HG03457 (cell line): Measurements from ENCODE around the gene MEGF11.
"Not testable (repeated sequence)": the region's sequence is repeated elsewhere in the genome, so short reads cannot be mapped to it uniquely, and the experiment has no call there.

Experiments
- ATAC-seq: cut with Tn5 transposase; IDR thresholded peaks from one replicate; pipeline ENCODE4 v1.9.1; 2021; ENCODE audit warnings: moderate number of reproducible peaks; ENCODE audit not compliant: unreplicated experiment

Gene MEGF11

DNA sequence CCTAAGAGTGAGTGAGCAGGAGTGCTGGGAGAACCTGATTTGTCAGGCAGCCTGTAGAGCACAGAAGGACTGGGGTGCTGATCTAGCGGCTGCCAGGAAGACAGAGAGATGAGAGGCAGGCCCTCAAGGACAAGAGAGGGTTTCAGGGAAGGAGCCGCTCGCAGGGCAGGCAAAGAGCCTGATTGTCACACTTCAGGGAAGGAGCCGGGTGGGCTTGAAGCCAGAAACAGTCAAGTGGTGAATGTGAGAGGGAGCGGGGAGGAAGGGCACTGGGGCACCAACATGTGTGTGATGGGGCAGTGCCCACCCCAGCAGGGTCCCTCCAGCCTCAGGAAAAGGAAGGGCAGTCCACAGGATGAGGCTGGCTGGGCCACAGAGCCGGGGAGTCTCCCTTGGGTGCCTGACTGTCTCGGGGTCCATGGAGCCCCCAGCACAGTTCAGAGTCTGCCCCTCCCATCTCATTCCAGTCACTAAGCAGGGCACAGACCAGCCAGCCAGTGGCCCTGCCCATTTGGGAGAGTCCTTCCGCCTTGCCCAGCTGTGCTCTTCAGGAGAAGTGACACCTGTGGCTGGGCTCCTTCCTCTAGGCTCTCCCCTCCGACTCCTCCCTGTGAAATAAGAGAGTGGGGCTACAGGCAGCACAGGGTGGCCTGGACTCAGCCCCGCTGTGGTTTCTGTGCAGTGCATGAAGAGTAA is 235.6 kb downstream of the MEGF11 start:
- ATAC-seq = no peak

DNA sequence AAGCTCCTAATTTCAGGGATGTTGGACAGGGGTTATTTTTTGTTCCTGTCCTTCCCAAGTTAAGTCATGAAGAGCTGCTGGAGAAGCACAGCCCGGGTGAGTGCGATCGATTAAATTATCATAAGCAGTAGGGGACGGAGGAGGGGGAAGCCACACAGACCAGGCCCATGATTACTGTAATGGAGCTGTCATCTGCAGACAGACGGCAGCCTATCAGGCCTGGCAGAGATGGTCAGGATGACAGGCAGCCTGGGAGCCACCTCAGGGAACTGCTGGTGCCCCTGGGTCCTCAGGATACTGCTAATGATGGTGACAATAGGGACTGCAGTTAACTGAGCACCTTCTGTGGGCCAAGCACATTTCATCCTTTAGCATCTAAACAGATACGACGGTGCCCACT is 236.6 kb downstream of the MEGF11 start:
- ATAC-seq = no peak

DNA sequence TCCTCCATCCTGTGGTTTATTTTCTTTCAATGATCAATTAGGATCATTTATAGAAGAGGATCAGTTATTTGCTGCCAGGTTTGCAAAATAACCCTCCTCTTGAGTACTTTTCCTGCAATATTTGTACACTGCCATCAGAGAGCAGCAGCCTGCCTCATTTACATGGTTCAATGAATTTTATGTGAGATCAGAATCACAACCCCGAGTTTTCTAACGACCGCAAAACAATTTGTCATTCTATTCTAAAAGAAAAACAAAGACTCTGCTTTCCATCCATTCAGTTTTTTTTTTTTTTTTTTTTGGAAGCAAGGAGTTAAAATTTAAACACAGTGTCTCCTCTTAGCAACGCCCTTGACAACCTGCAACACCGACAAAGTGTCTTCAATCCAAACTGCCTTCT is 237.4 kb downstream of the MEGF11 start:
- ATAC-seq = no peak

DNA sequence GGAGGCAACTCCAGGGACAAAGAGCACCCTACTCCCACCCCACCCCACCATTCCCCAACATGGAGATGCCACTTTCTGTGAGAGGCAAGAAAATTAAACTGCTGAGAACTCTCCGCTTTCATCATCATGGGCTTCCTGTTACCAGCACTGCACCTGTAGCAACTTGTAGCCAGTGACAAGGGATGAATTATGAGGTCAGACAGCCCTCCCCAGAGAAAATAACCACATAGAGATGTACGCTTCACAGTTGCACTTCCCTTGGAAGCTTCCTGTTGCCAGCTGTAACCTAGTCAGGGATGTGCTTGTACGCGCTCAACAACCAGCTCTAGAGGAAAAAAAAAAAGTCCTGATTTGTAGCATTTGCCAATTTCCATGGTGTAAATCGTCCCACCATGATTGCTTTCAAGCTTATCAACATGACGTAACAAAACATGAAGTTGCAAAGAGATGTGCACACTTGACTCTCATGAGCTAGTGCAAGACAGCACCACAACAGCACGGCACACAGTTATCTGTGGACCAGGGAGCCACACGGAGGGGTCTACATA is 238.8 kb downstream of the MEGF11 start:
- ATAC-seq = no peak

DNA sequence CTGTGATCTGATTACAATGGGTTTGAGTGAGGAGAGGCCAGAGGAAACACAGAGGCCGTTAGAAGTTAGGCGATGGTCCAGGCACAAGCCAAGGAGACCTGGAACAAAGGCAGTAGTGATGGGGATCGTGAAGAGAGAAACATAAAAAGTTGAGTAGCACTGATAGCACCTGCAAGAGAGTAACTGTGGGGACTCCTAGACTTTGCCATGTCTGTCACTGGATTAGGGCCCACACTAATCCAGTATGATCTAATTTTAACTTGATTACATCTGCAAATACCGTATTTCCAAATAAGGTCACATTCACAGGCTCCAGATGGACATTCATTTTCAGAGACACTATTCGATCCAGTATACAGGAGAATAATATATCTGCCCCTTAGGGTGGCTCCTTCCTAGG is 239.5 kb downstream of the MEGF11 start:
- ATAC-seq = no peak

DNA sequence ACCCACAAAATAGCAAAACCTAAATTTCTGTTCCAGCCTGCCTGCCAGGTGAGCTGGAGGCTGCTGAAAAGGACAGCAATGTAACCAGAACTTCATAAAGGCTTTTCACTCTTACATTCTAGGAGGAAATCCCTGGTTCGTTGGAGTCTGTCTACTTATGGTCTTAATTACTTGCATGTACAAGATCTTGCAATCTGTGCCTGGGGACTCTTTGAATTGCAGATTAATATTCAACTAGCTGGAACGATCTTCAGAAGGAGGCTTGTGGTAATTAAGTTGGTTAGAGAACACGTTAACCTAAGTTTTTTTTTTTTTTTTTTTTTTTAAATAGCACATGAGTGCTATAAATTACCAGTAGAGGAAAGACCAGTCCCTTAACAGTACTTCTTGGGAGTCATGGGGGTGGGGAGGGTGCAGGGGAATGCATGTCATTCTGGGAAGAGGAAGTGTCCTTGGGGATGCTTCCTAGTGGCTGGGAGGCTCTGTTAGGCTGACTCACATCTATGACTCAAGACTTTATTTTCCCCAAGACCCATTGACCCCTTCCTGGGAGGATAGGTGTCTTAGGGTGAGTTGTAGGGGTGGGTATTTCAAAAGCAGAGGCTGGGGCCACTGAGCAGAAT is 244.5 kb downstream of the MEGF11 start:
- ATAC-seq = no peak

DNA sequence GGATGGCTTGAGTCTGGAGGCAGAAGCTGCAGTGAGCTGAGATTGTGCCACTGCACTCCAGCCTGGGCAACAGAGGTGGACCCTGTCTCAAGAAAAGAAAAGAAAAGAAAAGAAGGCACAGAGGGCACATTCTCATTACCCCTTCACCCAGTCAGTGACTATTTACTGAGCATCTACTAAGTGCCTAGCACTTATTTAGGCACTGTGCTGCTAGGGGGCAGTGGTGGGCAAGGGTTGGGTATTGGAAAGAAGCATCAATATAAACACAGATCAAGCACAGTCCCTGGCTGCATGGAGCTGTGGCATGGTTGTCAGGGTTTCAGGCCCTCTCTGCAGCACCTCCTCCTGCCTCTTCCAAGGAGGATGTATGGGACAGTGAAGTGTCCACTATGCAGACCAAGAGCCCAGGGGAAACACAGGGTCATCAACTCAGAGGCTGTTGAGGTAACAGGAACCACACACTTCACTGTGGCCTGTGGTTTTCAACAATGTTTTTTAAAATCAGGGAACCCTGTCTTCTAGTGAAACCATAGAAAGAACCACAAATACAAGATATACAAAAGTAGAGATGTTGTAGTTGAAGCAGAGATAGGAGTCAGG is 245.8 kb downstream of the MEGF11 start:
- no peak for ATAC-seq

DNA sequence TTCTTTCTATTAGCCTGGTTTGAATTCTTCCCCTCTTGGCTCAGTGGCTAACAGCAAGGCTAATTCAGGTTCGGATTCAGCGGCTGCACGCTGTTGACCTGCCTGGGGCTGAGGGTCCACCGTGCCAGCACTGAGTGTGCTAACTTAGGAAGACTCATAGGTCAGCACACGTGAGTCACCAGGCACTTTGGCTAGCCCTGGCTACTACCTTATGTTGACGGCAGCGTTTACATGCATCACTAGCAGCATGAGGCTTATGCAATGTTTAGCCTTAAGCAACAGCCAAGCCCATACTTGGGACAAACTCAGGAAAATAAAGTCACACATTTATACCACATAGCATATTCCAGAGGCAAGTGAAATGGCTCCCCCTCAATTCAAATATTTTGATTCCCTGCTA is 246.6 kb downstream of the MEGF11 start:
- no peak for ATAC-seq

DNA sequence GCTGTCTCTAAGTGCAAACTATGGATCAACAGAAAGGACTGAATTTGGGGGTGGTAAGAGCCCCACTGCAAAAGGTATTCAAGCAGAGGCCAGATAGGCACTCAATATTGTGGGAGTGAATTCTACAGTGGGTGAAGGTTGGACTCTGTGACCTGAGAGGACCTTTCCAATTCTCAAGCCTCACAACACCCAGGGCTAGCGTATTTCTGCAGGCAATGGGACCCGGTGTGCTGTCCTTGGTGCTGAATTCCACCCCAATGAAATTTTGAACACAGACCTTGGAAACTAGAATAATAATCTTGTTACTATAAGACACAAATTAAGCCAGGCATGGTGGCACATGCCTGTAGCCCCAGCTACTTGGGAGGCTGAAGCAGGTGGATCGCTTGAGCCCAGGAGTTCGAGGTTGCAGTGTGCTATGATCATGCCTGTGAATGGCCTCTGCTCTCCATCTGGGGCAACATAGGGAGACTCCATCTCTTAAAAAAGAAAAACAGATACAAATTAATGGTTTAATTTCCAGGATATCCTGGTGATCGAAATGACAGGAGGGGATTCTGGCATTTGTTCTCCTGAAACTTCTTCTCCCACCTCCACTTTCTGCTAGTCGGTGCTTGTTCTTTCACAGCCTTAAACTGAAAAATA is 248.8 kb downstream of the MEGF11 start:
- ATAC-seq = no peak

DNA sequence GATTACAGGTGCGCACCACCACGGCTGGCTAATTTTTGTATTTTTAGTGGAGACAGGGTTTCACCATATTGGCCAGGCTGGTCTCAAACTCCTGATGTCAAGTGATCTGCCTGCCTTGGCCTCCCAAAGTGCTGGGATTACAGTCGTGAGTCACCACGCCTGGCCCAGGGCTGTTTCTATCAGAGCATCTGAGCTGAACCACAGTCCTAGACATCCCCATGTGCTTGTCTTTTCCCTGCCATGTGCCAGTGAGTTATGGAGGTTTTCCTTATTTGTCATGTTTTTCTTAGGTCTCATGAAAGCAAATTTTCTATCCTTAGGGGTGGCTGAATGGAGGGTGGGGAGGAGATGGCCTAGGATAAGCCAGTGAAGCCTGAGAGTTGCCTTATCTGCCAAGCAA is 250.4 kb downstream of the MEGF11 start:
- not testable (repeated sequence) for ATAC-seq

DNA sequence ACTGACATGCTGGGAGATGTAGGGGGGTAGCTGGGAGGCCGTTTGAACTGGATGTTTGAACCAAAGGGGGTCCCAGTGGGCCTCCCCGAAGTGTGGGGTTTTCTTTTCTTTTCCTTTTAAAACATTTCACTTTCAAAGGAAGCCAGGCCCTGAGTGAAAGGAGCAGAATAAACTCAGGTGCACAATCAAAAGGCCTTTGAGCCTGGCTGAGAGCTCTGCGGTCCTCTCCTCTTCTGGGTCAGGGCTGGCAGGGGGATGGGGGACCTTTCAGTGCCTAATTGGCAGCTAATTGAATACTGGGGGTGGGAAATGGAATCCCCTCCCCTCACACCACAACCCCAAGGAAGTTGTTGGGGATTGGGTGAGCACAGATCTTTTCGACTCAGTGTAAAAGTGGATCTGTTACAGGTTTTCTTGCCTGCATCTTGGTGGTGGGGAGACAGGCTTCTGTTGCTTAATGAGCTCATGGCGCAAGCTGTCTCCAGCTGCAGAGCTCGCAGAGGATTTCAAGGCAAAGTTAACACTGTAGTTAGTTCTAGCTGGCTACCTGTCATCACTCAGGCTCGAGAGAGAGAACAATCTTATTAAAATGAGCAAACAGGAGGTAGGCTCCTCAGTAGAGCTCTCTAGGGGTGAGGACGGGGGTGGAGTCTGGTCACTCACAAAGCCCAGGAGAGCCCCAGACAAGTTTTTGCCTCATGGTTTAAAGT is 251.7 kb downstream of the MEGF11 start:
- ATAC-seq = no peak

DNA sequence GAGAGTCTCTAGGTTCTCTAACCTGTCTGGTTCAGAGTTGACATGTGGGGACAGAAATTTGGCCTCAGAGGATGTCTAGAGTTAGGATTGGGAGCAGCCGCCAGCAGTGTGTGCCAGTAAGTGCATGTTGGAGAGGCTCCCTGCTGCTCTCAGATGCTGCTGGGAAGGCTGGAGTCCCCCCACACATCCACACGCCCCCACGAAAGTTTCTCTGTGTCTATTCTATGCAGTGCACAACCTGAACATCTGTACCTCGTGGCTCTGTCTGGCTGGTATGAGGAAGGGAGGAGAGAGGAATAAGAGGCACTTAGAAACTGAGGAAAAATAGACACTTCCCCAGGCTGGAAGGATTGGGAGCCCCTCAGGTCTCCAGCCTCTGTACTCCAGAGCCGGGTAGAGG is 252.5 kb downstream of the MEGF11 start:
- no peak for ATAC-seq

DNA sequence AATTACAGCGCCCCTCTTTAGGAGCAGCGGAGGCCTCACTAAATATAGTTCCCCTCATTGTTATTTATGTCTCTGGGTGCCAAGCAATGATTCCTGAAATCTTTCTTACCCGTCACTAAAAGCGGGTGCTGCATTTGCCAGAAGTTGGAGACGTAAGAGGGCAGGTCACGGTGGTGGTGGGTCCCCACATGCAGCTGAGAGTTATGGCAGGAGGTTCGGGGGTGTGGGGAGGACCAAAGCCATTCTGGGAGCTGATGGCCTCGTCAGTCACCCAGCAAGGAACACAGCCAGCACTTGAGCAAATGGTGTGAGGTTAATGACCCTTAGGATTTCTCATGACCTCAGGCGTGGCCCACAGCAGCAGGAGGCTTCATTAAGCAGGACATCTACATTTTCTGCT is 255.1 kb downstream of the MEGF11 start:
- ATAC-seq = no peak

DNA sequence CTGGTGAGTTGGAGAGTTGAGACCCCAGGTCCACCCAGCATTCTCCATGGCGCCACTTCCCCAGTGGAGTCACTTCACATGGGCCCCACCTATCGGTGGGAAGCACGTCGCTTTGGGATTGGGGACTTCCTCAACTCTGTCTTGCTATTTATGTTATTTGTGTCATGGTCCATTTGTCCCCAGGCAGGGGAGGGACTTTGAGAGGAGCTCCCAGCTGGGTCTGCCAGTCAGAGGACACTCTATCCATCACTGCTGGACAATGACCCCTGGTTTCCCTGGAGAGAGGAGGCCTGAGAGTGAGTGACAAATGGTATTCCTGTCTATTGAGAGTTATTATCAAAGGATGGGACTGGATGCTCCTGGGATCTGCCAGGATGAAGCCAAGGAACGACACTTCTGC is 256.6 kb downstream of the MEGF11 start:
- no peak for ATAC-seq

DNA sequence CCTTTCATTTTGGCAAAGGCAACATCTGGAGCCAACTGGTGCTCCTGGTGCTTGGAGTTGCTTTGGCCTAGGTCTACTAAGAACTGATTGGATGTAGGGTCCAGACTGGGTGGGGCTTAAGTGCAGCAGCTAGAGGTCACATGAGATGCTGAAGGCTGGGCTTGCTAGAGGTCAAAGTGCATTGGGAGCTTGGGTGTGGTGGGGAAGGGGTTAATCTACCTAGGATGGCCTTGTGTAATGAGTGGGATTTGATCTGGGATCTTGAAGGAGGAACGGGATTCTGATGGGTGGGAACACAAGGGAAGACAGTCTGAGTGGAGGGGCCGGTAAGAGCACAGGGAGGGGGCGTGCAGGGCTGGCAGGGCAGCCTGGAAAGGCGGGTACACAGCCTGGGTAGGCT is 258.7 kb downstream of the MEGF11 start:
- ATAC-seq = no peak

DNA sequence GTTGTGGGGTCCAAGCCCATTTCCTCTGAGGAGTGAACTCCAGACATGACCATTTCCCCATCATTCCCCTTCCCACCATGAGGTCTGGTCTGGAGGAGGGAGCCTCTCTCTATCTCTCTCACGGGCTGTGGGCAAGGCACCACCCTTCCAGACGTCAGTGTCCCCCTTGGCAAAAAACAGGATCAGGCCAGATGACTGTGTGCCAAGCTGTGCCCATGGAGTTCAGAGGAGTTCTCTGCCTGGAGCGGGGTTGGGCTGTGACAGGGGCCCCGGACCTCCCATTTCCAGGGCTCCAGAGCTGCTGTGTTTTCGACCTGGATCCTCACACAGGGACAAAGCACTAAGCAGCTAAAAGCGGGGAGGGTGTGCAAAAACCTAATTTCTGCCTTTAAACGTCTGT is 259.8 kb downstream of the MEGF11 start:
- ATAC-seq = no peak

DNA sequence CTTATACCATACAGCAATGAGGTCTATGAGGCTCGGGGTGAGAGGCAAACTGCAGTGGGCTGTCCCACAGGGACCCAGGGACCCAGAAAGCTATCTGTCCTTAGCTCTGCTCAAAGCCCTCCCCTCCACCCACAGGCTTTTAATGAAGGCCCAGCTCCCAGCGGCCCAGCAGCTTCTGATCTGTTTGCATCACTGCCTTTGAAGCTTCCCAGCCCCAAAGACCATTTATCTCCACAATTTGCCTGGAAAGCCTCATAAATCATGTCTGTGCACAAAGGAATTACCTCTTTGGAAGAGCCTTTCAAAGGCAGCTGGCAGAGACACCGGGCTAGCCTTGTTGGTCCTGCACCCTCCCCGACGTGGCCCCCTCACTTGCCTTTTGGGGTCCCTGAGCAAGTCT is 260.3 kb downstream of the MEGF11 start:
- no peak for ATAC-seq

DNA sequence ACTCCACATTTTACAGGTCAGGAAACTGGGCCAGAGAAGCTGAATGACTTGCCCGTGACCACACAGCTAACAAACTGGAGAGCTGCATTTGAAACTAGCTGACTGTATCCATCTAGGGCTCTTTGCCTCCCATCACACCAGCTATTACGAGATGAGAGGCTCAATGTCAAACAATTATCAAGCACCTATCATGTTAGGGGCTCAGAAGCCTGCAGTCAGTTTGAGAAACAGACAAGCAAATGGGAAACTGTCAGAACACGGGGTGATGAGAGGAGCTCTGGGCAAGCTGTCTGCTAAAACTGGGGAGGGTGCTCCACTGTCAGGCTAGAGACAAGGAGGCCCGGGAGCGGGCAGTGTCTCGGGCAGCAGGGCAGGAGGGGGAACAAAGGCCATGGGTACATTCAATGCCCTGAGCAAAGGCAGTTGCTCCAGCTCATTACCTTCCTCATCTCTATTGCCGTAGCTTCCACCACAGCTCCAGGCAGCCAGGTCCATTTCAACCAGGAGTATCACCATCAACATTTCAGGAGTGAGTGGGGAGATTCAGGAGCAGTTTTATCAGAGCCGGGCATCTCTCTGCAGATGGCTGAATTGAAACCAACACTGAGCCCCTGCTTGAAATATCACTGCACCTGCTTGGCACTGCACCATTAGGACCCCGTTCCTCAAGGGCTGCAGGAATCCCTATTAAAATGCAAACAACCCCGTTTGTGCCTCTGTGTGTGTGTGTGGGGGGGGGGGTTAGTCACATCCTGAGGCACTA is 261.6 kb downstream of the MEGF11 start:
- no peak for ATAC-seq

DNA sequence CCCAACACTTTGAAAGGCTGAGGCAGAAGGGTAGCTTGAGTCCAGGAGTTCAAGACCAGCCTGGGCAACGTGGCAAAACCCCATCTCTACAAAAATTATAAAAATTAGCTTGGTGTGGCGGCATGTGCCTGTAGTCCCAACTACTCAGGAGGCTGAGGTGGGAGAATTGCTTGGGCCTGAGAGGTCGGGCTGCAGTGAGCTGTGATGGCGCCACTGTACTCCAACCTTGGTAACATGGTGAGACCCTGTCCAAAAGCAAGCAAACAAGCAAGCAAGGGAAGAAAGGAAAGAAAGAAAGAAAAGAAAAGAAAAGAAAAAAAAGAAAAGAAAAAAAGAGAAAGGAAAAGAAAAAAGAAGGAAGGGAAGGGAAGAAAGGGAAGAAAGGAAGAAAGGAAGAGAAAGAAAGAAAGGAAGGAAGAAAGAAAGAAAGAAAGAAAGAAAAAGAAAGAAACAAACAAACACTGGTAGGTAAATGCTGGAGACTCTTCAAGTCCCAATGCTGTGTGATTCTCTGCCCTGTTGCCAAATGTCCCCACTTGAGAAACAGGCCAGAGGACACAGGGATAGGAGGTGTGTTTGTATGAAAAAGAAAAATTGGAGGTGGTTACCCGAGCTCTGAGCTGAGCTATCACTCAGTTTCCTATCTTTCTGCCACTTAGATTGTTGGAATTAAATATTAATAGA is 263.1 kb downstream of the MEGF11 start:
- ATAC-seq = no peak

DNA sequence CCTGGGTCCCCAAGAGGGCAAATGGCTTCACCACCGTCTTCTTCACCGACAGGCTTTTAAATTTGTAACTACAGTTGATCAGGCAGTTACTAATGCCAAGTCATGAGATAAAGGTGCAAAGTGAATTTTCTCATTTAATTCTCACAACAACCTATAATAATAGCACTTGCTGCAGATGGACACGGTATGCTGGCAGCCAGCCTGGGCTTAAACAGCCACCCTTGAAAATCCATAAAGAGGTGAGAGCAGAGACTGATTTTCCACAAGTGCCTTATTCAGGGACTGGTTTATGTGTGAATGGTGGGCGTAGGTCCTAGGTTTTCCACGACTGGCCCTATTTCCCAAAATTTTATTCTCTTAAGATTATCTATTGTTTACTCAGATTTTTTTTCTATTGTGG is 266.4 kb downstream of the MEGF11 start:
- no peak for ATAC-seq
